Measurements from ENCODE around the gene PSMF1. TPM values are rescaled to one million over a fixed set of nuclear protein-coding genes. Genes with fewer than 3 reads are reported as not detected.

PSMF1 gene
- total and polyA plus RNA-seq, 9 of the 15 experiments (the other 6 are each of a cell fraction or from before 2014, with no cell fraction given) = 8.5 to 192 (median 33.2) TPM

GRCh38 chr20:1122388-1123315 lies 4.2 kb downstream of the PSMF1 start (continued):
- TF ChIP-seq ID3 (CRISPR knock-in tag; IDR thresholded peaks at IDR 0.05) = no peak
- TF ChIP-seq ID3 (tag; IDR thresholded peaks at IDR 0.05) = no peak
- TF ChIP-seq ZZZ3 (IDR thresholded peaks at IDR 0.05) = no peak
- TF ChIP-seq ZFP30 (CRISPR knock-in tag; IDR thresholded peaks at IDR 0.05; ENCODE audit: borderline replicate concordance) = no peak
- no peak for TF ChIP-seq KLF1 (tag; IDR thresholded peaks at IDR 0.05)
- no peak for TF ChIP-seq IRF1 (CRISPR knock-in tag; IDR thresholded peaks at IDR 0.05; ENCODE audit: borderline replicate concordance)
- TF ChIP-seq COPS2 (conservative IDR thresholded peaks at IDR 0.05) = no peak
- TF ChIP-seq RHOXF2B (CRISPR knock-in tag; conservative IDR thresholded peaks at IDR 0.05) = no peak
- no peak for TF ChIP-seq ZNF274 (IDR thresholded peaks at IDR 0.05; ENCODE audit: borderline replicate concordance, low read depth, low read length)
- no peak for TF ChIP-seq GTF2B (IDR thresholded peaks at IDR 0.05; ENCODE audit: extremely low read depth, insufficient read length)
- TF ChIP-seq SPI1 (IDR thresholded peaks at IDR 0.05; ENCODE audit: borderline replicate concordance, low read depth, low read length) = no peak
- no peak for TF ChIP-seq ARID4B (CRISPR knock-in tag; IDR thresholded peaks at IDR 0.05)
- TF ChIP-seq ZNF740 (CRISPR knock-in tag; IDR thresholded peaks at IDR 0.05) = no peak
- no peak for TF ChIP-seq ZNF740 (tag; IDR thresholded peaks at IDR 0.05)
- TF ChIP-seq ZKSCAN1 (IDR thresholded peaks at IDR 0.05; ENCODE audit: low read depth, low read length) = no peak
- TF ChIP-seq STAT5A (IDR thresholded peaks at IDR 0.05; ENCODE audit: borderline replicate concordance, low read length) = 0 out of 2 replicates have a peak, but pooled peaks have one; percentile 22
- TF ChIP-seq ZNF695 (CRISPR knock-in tag; IDR thresholded peaks at IDR 0.05) = no peak
- no peak for TF ChIP-seq TAF15 (IDR thresholded peaks at IDR 0.05; ENCODE audit: low read depth, low read length)
- TF ChIP-seq ZNF134 (CRISPR knock-in tag; conservative IDR thresholded peaks at IDR 0.05) = 0 out of 2 replicates have a peak, but pooled peaks have one; percentile 13
- no peak for TF ChIP-seq HMGN3 (IDR thresholded peaks at IDR 0.05; ENCODE audit: borderline replicate concordance, extremely low read depth, insufficient read length, low read depth, low read length)
